Right renal cortex interstitium (tissue), 3 donors: Measurements from ENCODE around the gene THAP4. TPM values are rescaled to one million over a fixed set of nuclear protein-coding genes. Genes with fewer than 3 reads are reported as not detected.
"Not testable (repeated sequence)": the region's sequence is repeated elsewhere in the genome, so short reads cannot be mapped to it uniquely, and the experiment has no call there.

Experiments
- DNase-seq, 3 donors: peaks; one replicate each; pipeline ENCODE4 v3.0.0-alpha.2; 2013; ENCODE audit warnings: low read depth in 3 of 3, low spot score in 2 of 3
- polyA plus RNA-seq, 3 donors: library from polyadenylated mRNA; unstranded; fragments of 120-200 nt; gene quantifications; one replicate each; pipeline ENCODE4 v1.2.1, GENCODE V29; 2013; ENCODE audit not compliant: insufficient read length in 3 of 3

Gene THAP4
- polyA plus RNA-seq, 3 donors: 57.9 to 69.0 (median 58.4) TPM

- DNase-seq: peak in 1 of 3 donors; percentile 50
These were observed 29.9 kb upstream of the THAP4 start for GRCh38 chr2:241666627-241667400.

GRCh38 chr2:241665731-241666440, 28.9 kb upstream of the THAP4 start:
- DNase-seq: no peak

- not testable (repeated sequence) for DNase-seq
These were observed 25.8 kb upstream of the THAP4 start for GRCh38 chr2:241662731-241663130.

- DNase-seq: no peak
These were observed 23.7 kb upstream of the THAP4 start for GRCh38 chr2:241660593-241661213.

GRCh38 chr2:241659150-241659739, 22.3 kb upstream of the THAP4 start:
- DNase-seq: no peak

GRCh38 chr2:241658296-241658695, 21.3 kb upstream of the THAP4 start:
- DNase-seq: no peak

- DNase-seq: no peak
These were observed 20.9 kb upstream of the THAP4 start for GRCh38 chr2:241657786-241658254.

- DNase-seq: no peak
These were observed 19.3 kb upstream of the THAP4 start for GRCh38 chr2:241656190-241656741.

- DNase-seq: no peak
These were observed 18.7 kb upstream of the THAP4 start for GRCh38 chr2:241655516-241656189.

GRCh38 chr2:241654551-241654950, 17.6 kb upstream of the THAP4 start:
- no peak for DNase-seq

- no peak for DNase-seq
These were observed 16.3 kb upstream of the THAP4 start for GRCh38 chr2:241653210-241653750.

GRCh38 chr2:241652722-241653121, 15.8 kb upstream of the THAP4 start:
- DNase-seq: no peak

GRCh38 chr2:241652142-241652541, 15.2 kb upstream of the THAP4 start:
- no peak for DNase-seq

- no peak for DNase-seq
These were observed 13.0 kb upstream of the THAP4 start for GRCh38 chr2:241649927-241650326.

GRCh38 chr2:241649404-241649803, 12.4 kb upstream of the THAP4 start:
- DNase-seq: no peak

- DNase-seq: no peak
These were observed 11.5 kb upstream of the THAP4 start for GRCh38 chr2:241648453-241648852.

GRCh38 chr2:241645915-241646645, 9.1 kb upstream of the THAP4 start:
- DNase-seq: no peak

GRCh38 chr2:241645056-241645914, 8.3 kb upstream of the THAP4 start:
- no peak for DNase-seq
